ENCODE measurements around the gene PDZD2.
A peak's percentile ranks its signal among the peaks of the same experiment; 100 is the strongest.

The PDZD2 gene

DNA sequence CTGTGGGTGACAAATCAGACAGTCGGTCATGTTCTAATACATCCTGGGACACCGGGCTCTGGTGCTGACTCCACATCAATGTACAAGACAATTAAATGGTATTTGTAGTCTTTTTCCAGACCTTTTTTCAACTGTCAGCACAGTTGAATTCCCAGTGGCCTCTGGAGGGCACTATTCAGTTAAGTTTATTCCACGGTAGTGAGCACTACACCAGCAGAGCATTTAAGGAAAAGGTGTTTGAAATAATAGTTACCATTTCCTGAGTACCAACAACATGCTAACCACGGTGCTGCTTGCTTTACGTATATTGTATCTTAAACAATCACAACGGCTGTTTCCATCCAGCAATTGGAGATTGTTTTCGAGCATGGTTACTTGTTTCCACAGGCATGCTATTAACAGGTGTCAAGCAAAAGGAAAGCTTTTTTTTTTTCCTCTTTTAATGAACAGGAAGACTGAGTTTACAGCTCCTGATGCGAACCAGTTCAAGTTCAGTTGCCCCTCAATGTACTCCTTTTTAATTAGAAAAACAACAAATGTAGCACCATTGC is 186.7 kb downstream of the PDZD2 start:
- DNase-seq (ENCODE audit: low read depth): peak; percentile 1

DNA sequence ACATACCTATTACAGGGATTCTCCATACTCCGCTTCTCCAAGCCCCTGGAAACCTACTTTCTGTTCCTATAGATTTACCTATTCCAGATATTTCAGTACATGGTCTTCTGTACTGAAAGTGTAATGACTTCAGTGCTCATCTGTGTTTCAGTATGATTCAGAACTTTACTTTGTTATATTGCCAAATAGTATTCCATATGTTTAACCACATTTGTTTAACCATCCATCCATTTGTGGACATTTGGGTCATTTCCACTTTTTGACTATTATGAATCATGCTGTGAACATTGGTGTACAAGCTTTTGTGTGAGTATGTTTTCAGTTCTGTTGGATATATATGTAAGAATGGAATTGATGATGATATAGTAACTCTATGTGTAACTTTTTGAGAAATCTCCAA is 188.9 kb downstream of the PDZD2 start:
- DNase-seq (ENCODE audit: low read depth): no peak

DNA sequence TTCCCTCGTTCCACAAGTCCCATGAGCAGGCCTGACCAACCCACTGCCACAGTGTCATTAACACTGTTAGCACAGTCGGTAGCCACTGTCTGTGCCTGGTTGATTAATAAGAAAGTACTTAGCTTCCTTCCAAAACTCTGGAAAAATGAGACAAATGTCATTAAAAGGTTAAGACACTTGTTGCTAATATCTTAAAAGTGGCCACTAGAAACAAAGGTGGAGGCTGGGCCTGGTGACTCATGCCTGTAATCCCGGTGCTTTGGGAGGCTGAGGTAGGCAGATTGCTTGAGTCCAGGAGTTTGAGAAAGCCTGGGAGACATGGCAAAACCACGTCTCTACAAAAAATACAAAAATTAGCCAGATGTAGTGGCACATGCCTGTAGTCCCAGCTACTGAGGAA is 194.0 kb downstream of the PDZD2 start:
- DNase-seq (ENCODE audit: low read depth): no peak

DNA sequence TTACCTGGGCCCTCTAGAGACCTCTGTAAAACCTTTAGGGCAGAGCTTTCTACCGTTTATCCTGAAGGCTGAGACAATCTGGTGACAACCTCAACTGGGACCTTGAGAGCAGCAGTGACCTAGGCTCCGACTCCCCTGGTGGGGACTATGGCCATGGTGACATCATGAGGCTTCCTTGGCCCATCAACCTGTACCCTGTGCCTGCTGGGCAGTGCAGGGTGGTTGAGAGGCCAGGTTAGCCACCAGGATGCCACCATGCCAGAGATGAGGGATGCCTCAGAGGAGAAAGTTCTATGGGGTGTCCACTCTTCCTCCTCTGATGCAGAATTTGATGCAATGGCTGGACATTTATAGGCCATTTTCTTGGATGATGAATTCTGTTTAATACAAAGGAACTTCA is 194.8 kb downstream of the PDZD2 start:
- no peak for DNase-seq (ENCODE audit: low read depth)

DNA sequence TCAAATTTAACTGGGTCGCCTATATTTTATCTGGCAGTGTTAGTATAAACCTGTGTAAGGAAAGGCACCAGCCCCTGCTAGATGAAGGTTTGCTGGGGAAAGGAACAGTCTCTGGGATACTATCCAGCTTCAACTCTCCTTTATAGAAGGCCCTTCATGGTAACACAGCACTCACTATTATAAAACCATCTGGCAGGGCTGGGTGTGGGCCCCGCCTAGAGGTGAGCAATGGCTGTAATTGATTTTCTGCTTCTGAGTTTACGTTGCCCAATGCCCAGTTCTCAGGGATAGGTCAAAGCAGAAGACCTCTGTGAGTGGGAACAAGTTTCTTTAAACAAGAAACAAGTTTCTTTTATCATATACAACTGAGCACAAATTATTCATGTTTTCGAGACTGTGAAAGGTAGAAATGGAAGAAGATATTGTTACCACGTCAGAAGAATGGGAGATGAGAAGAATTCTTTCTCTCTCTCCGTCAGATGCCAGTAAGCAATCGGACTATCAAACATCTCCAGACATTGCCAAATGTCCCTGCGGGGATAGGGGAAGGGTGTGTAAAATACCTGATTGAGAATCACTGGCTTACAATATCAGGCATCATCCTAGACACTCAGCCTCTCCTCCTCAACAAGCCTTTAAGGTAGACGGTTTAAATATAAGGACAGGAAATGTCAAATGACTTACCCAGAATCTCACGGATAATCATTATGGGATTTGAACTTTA is 205.9 kb downstream of the PDZD2 start:
- no peak for DNase-seq (ENCODE audit: low read depth)

DNA sequence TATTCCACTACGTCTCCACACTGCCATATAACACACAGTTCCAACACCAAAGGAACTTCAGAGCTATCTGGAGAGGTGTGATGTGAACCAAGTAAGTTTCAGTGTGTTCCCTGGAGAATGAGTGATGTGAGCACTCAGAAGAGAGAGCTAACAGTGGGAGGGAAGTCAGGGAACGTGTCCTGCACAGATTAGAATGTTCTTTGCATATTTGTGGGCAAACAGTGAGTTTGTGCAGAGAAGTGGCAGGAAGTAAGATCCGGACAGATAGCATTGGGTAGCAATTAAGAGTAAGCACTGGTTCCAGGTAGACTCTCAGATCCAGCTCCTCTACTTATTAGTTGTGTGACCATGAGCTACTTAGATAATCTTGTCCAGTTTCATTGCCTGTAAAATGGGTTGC is 206.4 kb downstream of the PDZD2 start:
- no peak for DNase-seq (ENCODE audit: low read depth)

DNA sequence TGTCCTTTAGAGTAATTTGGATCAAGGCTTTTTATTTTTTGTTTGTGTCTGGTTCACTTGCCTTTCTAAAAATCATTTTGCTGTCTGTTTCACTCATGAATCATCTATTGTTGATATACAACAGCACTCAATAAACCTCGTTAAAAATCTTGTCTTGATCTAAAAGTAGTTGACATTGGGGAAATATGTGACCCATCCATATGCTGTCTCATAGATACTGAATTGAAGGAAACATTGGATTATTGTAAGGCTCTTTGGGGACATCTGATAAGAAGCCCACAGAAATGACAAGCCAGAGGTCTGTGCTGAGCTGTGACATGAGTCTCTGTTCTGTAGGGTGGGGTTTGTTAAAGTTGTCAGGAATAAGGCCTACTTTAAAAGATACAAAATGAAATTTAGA is 208.0 kb downstream of the PDZD2 start:
- DNase-seq (ENCODE audit: low read depth): no peak

DNA sequence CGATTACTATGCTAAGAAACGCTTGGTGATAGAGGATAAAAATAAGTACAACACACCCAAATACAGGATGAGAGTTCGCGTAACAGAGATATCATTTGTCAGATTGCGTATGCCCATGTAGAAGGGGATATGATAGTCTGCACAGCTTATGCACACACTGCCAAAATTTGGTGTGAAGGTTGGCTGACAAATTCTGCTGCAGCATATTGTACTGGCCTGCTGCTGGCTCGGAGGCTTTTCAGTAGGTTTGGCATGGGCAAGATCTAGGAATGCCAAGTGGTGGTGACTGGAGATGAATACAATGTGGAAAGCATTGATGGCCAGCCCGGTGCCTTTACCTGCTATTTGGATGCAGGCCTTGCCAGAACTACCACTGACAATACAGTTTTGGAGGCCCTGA is 208.4 kb downstream of the PDZD2 start:
- no peak for DNase-seq (ENCODE audit: low read depth)

DNA sequence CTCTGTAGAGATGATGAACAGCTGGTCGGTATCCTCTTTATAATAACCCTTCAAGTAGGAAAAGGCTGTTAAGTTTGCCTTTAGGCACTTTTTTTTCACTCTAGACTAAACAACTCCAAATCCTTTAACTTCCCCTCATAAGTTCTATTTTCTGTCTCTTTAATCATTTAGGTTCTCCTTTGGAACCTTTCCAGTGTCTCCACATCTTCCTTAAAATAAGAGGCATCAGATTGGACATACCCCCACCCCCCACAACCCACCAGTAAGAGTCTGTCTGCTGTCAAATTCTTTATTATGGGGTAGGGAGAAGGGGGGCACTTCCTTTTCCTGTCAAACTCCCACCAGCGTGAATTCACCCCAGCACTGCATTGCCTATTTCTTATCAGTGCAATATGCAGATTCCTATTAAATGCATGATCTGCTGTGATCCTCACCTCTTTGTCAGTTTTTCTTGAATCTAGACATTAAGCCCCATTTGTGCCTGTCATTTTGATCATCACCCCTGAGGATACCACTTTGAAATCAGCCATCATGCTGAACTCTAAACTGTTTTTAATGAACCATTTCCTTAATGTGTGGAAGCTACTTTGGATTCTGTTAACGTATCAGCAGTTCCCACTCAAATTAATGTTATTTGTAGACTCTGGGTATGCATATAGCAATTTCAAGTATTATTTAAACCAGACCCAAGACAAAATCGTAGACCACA is 212.2 kb downstream of the PDZD2 start:
- no peak for DNase-seq (ENCODE audit: low read depth)

DNA sequence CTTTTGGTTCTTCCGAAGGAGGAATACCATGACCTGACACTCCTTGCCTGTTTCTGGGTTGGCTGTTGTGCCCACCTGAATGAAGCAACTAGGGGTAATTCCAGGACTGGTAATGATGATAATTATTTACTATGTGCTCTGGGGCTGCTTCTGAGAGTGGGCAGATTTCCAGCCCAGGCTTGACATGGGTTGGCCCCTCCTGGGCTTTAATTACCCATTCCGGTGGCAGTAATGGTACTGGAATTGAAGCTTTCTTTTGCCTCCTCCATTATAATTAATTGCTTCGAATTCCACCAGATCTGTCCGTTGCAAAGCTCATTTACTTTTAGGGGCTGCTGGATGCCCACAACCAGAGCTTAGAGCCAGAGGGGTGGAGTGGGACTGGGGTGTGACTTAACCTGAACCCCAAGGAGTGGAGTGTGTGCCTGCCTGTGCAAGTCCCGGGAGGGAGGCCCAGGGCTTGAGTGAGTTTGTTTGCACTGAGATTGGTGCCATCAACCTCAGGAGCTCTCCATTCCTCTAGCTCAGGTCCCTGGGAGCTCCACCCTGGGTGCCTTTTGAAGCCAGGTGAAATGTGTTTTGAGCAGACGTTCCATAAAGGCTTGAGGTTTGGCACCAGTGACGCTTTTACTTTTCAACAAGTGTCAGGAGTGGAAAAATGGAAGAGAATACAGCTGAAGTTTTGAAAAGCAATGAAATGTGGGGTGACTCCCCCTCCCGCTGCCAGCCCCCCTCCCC is 214.6 kb downstream of the PDZD2 start:
- no peak for DNase-seq (ENCODE audit: low read depth)

DNA sequence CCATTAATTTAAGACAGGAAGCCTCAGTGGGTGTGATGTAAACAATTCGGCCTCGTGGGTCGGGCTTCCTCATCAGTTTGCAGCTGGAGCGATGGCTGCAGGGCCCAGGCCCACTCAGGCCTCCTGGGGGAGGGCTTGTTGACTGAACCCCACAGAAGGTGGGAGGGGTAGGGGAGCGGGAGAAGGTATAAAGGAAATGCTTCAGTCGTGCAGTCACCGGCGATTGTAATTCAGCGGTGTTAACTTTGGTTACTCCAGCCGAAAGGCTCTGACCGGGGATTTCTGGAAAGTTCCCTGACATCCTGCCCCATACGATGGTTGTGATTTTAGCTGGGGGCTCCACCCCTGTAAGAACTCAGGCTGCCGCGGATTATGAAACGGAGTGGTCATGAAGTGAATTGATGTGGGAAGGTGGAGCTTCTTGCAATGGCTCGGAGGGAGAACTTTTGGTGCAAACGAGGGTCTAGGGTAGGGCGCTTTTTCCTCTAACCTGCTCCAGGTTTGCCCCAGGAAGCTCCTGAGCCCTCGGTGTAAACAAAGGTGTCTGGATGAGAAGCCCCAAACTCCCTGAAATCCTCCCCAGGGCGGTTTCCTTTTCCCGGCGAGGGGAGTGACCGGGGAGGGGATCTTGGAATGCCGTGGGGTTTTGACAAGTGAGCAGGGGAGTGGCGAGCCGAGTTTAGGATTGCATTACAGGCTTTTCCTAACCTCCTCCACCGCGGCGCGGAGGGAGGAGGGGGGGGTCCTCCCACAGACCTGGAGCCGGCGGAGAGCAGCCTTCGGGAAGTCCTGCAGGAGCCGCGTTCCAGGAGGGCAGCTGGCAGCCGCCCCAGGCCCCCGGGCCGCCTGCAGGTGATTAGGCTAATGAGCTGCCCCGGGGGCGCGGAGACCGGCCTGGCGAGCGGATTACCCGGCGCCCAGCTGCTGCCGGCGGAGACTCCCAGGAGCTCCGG is 215.5 kb downstream of the PDZD2 start:
- no peak for DNase-seq (ENCODE audit: low read depth)

DNA sequence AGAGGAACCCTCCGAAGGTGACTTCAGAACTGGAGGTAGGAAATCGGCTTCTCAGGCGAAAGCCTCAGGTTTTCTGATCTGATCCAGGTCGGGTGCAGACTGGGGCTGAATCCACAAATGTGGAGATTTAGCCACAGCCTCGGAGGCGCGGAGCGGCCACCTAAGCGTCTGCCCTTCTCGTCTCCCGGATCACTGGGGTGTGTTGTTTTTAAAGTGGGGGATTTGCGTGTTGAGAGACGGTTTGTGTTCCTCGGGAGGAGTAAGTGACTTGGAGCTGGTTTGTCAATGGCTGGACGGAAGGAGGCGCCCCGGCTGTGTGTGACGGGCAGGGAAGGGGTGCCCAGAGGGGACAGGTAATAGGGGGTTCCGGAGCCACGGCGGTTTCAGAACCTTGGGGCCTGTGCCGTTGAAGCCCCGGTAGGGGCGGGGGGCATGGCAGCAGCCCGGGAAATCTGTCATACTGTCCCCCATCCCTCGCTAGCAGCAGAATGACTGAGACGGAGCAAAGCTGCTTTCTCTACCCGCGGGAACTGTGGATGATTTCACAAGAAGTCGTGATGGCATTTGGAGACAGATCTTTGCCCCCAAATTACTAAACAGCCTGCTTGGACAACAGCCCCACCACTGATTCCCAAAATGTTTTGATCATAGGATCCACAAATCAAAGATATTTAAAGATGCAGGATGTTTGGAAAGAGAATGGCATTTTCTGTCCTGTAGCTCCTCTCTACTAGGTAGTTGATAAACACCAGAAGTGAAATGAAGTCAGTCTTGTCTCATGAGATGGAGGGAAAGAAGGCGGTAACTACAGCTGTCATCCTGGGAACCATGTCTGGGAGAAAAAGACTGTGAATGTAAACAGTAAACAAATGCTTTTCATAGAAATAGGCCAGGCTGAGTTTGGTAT is 216.5 kb downstream of the PDZD2 start:
- DNase-seq (ENCODE audit: low read depth): no peak

DNA sequence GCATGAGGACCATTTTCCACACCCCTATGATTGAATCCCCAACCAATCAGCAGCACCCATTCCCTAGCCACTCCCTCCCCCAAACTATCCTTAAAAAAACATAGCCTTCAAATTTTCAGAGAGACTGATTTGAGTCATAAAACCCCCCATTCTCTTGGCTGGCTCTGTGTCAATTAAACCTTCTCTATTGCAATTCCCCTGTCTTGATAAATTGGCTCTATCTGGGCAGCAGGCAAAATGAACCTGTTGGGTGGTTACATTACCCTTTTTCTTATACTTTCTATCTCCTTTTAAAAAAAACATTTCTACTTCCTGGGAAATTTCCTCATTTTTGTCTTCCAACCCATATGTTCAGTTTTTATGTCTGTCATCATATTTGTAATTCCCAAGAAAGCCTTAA is 220.2 kb downstream of the PDZD2 start:
- DNase-seq (ENCODE audit: low read depth): no peak

DNA sequence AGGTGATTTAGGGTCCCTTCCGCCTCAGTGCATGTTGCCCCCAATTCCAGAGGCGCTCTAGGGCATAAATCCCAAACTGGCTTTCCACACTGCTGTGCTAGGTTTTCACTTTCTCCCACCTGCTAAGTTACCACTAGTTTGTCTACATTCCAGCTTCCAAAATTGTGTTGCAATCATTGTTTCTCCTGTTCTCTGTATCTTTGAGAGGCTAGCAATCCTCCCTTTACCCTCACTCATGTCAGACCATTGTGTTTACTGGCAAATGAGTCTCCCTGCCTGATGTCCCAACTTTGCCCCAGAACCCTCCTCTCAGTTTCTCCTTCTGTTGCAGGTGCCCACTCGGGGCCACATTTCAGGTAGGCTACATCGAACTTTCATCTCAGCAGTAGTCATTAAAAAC is 221.3 kb downstream of the PDZD2 start:
- DNase-seq (ENCODE audit: low read depth): no peak

DNA sequence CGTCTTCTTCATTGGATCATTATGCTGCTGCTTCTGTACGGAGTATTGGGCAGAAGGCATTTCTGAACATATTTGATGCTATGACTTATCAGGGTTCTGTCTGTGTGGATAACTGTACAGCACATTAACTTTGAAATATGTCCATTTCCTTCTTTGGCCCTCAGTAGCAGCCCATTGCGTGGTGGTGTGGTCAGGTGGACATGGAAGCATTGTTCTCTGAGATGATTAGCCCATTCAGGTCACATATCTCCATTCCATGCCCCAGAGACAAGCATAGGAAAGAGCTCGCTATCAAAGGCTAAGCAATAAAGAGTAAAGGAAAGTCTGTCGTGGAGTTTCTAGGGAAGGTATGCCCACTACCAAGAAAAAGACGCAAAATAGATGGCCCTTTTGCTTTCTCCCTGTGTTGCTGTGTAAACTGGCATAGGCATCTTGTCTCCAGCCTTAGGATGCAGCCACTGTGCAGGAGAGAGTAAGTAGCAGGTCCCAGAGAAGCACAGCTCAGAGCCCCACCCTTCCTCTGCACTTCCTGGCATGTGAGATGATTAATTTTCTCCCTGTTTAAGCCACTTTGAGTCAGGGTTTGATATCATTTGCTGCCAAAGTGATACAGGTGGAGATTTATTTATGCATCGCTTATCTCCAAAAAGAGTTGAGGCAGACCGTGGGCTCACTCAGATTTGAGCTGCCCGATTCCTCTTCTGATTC is 221.9 kb downstream of the PDZD2 start:
- no peak for DNase-seq (ENCODE audit: low read depth)

DNA sequence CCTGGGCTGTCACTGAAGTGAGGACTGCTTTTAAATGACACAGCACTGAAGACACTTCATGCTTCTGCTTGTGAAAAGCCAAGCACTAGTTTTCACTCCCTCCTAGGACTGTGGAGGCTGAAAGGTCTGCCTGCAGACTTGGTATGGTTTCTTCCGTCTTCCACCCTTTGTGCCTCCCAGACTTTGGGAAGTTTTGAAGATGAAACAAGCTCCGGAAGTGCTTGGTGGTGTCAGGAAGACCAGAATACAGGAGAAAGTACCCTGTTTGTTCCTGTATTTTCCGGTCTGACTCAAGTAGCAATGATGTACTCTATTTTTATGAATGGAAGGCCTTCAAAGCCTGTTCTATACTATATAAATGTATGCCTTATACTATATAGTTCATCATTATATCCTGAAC is 222.7 kb downstream of the PDZD2 start:
- no peak for DNase-seq (ENCODE audit: low read depth)

DNA sequence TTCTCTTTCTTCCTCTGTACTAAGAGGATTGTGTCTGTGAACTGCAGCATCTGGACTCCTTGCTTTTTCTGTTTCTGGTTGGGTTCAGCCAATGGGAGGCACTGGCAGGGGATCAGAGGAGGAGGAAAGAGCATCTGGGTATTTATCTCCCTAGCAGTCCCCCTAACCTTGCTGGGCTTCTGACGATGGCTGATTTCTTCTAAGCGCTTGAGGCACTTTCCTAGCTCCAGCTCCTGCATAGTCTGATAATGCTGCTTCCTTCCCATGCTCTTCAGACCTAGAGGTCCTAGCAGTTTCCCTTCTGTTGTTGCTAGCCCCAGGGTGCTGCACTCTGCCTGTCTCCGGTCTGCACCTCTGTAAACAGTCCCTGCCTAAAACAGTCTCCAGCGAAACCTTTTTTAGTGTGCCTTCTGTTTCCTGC is 225.1 kb downstream of the PDZD2 start:
- DNase-seq (ENCODE audit: low read depth): no peak

DNA sequence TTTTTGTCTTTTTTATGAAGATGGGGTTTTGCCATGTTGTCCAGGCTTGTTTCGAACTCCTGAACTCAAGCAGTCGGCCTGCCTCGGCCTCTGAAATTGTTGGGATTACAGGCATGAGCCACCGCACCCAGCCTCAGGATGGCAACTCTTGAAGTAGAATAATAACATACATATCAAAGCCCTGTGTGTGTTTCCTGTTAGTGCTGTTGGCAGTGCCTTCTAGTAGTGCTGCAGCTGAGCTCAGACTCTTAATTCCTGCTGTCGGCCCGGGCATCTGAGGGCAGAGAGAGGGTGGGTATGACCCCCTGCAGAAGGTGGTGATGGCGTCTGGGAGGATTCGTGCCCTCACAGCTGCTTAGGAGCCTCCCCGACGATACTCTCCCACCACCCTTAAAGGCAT is 227.2 kb downstream of the PDZD2 start:
- DNase-seq (ENCODE audit: low read depth): no peak

DNA sequence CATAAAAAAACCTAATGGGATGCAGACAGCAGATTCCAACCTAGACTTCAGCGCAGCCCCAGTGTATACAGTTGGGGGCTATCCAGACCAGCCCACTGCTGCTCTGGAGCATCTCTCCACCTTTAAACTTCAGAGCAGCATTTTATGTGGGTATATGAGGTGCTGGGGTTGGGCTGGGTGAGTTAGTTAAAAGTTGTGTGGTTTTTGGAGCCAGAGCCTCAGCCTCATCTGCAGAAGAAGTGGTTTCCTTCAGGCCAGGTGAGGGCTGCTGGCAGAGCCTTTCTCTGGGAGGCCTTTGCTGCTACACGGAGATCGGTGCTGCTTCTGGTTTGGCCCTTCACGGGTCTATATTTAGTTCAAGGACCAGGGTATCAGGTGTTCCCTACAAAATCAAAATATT is 228.3 kb downstream of the PDZD2 start:
- no peak for DNase-seq (ENCODE audit: low read depth)

DNA sequence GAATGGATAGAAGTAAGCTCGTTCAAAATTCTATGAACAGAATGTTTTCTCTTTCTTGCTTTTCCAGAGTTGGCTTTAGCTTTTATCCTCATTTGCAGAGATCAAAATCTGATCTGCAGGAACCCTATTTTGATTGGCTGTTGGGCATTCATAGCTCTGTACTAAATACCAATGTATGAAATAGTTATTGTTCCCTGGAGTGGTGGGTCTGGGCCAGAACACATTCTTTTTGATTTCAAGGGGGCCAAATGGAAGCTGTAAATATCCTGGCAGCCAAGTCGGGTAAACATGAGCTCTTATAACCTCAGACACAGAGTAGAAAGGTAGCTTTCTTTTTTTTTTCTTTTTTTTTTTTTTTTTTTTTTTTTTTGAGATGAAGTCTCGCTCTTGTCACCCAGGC is 241.5 kb downstream of the PDZD2 start:
- DNase-seq (ENCODE audit: low read depth): no peak

All from activated gamma-delta T cell treated with anti-CD3 and anti-CD28 coated beads, Interleukin-2, amount 50 U/mL, for 16 hours (primary cell).